Measurements from ENCODE around the gene FOXP2. TPM values are rescaled to one million over a fixed set of nuclear protein-coding genes. Genes with fewer than 3 reads are reported as not detected.

FOXP2 gene
- total and polyA plus RNA-seq, 9 of the 15 experiments (the other 6 are each of a cell fraction or from before 2014, with no cell fraction given) = not detected

DNA sequence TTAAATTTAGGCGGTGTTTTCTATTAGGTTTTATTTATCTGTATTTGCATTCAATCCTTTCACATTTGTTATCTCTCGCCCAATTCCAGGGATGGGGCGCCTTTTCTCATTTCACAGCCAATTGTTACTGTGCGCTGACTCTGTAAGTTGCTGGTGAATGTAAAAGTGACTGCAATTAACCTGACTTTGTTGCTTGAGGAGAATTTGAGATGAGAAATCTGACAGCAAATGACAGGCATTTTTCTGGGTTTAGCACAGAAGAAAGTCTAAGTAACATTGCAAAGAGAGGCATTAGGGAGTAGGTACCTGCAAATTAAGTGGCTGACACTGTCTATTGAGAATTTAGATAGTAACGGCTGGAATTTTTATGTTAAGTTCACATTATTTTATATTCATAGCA, 16.6 kb downstream of the FOXP2 start:
- Histone ChIP-seq H3K4me2 (ENCODE audit: insufficient read depth, low read length) (no peak overlapping the region), H3K9me3 (replicated peaks; ENCODE audit: control insufficient read depth, insufficient read depth, low read depth, low read length) (0 out of 2 replicates have a peak, but pooled peaks cover 3% of the 10 kb centered on the region), H2AFZ (ENCODE audit: low read depth, low read length) (no peak overlapping the region), H3K9ac (ENCODE audit: insufficient read depth in 1 of 2, low read depth in 2 of 2, low read length in 2 of 2) (no peak overlapping the region), H3K27me3 (ENCODE audit: control insufficient read depth in 2 of 2, insufficient read depth in 2 of 2, low read length in 2 of 2) (no peaks in the 10 kb centered on the region), H4K20me1 (replicated peaks; ENCODE audit: control insufficient read depth, insufficient read depth, low read length) (no peaks in the 10 kb centered on the region), H3K36me3 (ENCODE audit: control insufficient read depth, insufficient read depth, low read length) (no peaks in the 10 kb centered on the region), H3K4me3 (no peak overlapping the region), H3K79me2 (ENCODE audit: control insufficient read depth, insufficient read depth, low read length) (no peaks in the 10 kb centered on the region), H3K27ac (ENCODE audit: extremely low read depth, low read depth, low read length) (no peak overlapping the region), H3K9me1 (ENCODE audit: control insufficient read depth, insufficient read depth, low read length) (no peaks in the 10 kb centered on the region), H3K4me1 (replicated peaks in 1 of 2; ENCODE audit: control insufficient read depth in 2 of 2, insufficient read depth in 2 of 2, low read length in 2 of 2) (no peaks in the 10 kb centered on the region)
- in situ Hi-C loops (cut with MboI) (no loop called here), intact Hi-C loops (cut with micrococcal nuclease) (no loop called here)
- no peak for FAIRE-seq
- ATAC-seq = no peak
- CTCF ChIA-PET (ENCODE audit: low intra/inter-chr PET ratio) = no interaction called here
- DNase-seq (ENCODE audit: extremely low read depth in 1 of 4, low spot score in 3 of 4) = no peak
- 2% methylated on average over 5 of the region's 5 CpGs for WGBS (ENCODE audit: insufficient coverage, low coverage, missing lambda C conversion rate)
- POLR2A ChIA-PET = no interaction called here
- TF ChIP-seq MAZ (CRISPR knock-in tag; conservative IDR thresholded peaks at IDR 0.05 in 1 of 2, IDR thresholded peaks at IDR 0.05 in 1 of 2) = no peak
- TF ChIP-seq KDM2B (CRISPR knock-in tag; IDR thresholded peaks at IDR 0.05) = no peak
- no peak for TF ChIP-seq ZNF778 (CRISPR knock-in tag; IDR thresholded peaks at IDR 0.05)
- no peak for TF ChIP-seq ZNF282 (CRISPR knock-in tag; IDR thresholded peaks at IDR 0.05)
- no peak for TF ChIP-seq NFE2 (IDR thresholded peaks at IDR 0.05; ENCODE audit: low read depth)
- TF ChIP-seq POU5F1 (IDR thresholded peaks at IDR 0.05; ENCODE audit: borderline replicate concordance, low read depth, low read length, partially characterized antibody) = no peak
- TF ChIP-seq FOXK2 (conservative IDR thresholded peaks at IDR 0.05 in 1 of 2, IDR thresholded peaks at IDR 0.05 in 1 of 2; ENCODE audit: low read depth in 2 of 2) = no peak
- no peak for TF ChIP-seq ARHGAP35 (IDR thresholded peaks at IDR 0.05; ENCODE audit: partially characterized antibody)
- TF ChIP-seq EHMT2 (IDR thresholded peaks at IDR 0.05) = no peak
- TF ChIP-seq ZNF316 (IDR thresholded peaks at IDR 0.05) = no peak
- TF ChIP-seq CHCHD3 (CRISPR knock-in tag; IDR thresholded peaks at IDR 0.05) = no peak
- TF ChIP-seq, protein P1, sequence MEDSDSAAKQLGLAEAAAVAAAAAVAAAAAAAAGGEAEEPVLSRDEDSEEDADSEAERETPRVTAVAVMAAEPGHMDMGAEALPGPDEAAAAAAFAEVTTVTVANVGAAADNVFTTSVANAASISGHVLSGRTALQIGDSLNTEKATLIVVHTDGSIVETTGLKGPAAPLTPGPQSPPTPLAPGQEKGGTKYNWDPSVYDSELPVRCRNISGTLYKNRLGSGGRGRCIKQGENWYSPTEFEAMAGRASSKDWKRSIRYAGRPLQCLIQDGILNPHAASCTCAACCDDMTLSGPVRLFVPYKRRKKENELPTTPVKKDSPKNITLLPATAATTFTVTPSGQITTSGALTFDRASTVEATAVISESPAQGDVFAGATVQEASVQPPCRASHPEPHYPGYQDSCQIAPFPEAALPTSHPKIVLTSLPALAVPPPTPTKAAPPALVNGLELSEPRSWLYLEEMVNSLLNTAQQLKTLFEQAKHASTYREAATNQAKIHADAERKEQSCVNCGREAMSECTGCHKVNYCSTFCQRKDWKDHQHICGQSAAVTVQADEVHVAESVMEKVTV (CRISPR knock-in tag; IDR thresholded peaks at IDR 0.05) = no peak
- no TSS peak for BruUV-seq (replicated peaks)
